SK-N-SH (cell line): ENCODE measurements around the gene NEMF.
"Not testable (repeated sequence)": the region's sequence is repeated elsewhere in the genome, so short reads cannot be mapped to it uniquely, and the experiment has no call there.

Experiments used
- CTCF ChIP-seq: fragments of 200-600 bp; sonication (generic); IDR thresholded peaks from 2 replicates; pipeline ENCODE4 v1.6.1; 2017; ENCODE audit warnings: antibody characterized with exemption, mild to moderate bottlenecking, moderate library complexity
- EZH2phosphoT487 ChIP-seq: fragments of 200-600 bp; sonication (generic); IDR thresholded peaks from 2 replicates; pipeline ENCODE4 v1.6.1; 2017; ENCODE audit warnings: low read depth, mixed run types, mild to moderate bottlenecking, antibody characterized with exemption, moderate library complexity, borderline replicate concordance
- GABPA ChIP-seq: IDR thresholded peaks from 2 replicates; pipeline ENCODE4 v1.4.0; 2012; ENCODE audit warnings: low read depth, mild to moderate bottlenecking
- POLR2AphosphoS5 ChIP-seq: IDR thresholded peaks from 2 replicates; pipeline ENCODE4 v1.6.1; 2012; ENCODE audit warnings: low read depth, low read length
- RAD21 ChIP-seq: IDR thresholded peaks from 2 replicates; pipeline ENCODE4 v1.6.1; 2012; ENCODE audit warnings: mild to moderate bottlenecking, low read length
- REST ChIP-seq: IDR thresholded peaks from 2 replicates; pipeline ENCODE4 v1.6.1; 2012; ENCODE audit warnings: mild to moderate bottlenecking, low read depth, low read length, moderate library complexity
- TF ChIP-seq, protein P1 (sequence below): fragments of 150-350 bp; IDR thresholded peaks from 2 replicates; pipeline ENCODE4 v1.6.1; 2017; ENCODE audit warnings: antibody characterized with exemption, low read length, low read depth, borderline replicate concordance

DNA sequence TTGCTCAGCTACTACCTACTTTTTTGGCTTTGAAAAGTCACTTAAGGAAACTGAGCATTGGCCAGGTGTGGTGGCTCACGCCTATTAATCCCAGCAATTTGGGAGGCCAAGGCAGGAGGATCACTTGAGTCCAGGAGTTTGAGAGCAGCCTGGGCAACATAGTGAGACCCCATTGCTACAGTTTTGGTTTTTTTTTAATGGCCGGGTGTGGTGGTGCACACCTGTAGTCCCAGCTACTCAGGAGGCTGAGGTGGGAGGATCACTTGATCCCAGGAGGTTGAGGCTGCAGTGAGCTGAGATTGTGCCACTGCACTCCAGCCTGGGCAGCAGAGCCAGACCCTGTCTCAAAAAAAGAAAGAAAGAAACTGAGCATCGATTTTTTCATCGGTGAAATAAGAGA lies 116.9 kb downstream of the NEMF start:
- not testable (repeated sequence) for TF ChIP-seq CTCF, RAD21, REST, POLR2AphosphoS5, GABPA, EZH2phosphoT487
- TF ChIP-seq, protein P1, sequence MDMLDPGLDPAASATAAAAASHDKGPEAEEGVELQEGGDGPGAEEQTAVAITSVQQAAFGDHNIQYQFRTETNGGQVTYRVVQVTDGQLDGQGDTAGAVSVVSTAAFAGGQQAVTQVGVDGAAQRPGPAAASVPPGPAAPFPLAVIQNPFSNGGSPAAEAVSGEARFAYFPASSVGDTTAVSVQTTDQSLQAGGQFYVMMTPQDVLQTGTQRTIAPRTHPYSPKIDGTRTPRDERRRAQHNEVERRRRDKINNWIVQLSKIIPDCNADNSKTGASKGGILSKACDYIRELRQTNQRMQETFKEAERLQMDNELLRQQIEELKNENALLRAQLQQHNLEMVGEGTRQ = not testable (repeated sequence)
